Umbilical cord (tissue), 2 donors: ENCODE results near the gene HDAC8. TPM values are rescaled to one million over a fixed set of nuclear protein-coding genes. Genes with fewer than 3 reads are reported as not detected.
"Not testable (repeated sequence)": the region's sequence is repeated elsewhere in the genome, so short reads cannot be mapped to it uniquely, and the experiment has no call there.

Experiments used
- DNase-seq: peaks from one replicate; pipeline ENCODE4 v3.0.0-alpha.2; 2015; ENCODE audit warnings: low spot score
- total RNA-seq: library from RNA; depleted of rRNA; stranded (reverse); fragments of >200 nt; gene quantifications from one replicate; pipeline ENCODE4 v1.2.3, GENCODE V29; 2014; ENCODE audit warnings: low replicate concordance; ENCODE audit not compliant: insufficient read depth

The HDAC8 gene
- total RNA-seq, 1 donor from 2014 or later = 51.0 TPM

GRCh38 chrX:72536542-72536941 is 36.1 kb downstream of the HDAC8 start:
- no peak for DNase-seq

DNA sequence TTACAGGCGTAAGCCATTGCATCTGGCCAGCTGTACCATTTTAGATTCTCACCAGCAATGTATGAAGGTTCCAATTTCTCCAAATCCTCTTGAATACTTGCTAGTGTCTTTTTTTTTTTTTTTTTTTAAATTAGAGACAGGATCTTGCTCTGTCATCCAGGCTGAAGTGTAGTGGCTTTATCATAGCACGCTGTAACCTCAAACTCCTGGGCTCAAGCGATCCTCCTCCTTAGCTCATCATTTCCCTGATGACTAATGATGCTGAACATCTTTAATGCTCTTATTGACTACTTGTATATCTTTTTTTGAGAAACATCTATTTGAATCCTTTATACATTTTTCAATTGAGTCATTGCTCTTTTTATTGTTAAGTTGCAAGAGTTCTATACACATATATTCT is 40.3 kb downstream of the HDAC8 start:
- DNase-seq = no peak

DNA sequence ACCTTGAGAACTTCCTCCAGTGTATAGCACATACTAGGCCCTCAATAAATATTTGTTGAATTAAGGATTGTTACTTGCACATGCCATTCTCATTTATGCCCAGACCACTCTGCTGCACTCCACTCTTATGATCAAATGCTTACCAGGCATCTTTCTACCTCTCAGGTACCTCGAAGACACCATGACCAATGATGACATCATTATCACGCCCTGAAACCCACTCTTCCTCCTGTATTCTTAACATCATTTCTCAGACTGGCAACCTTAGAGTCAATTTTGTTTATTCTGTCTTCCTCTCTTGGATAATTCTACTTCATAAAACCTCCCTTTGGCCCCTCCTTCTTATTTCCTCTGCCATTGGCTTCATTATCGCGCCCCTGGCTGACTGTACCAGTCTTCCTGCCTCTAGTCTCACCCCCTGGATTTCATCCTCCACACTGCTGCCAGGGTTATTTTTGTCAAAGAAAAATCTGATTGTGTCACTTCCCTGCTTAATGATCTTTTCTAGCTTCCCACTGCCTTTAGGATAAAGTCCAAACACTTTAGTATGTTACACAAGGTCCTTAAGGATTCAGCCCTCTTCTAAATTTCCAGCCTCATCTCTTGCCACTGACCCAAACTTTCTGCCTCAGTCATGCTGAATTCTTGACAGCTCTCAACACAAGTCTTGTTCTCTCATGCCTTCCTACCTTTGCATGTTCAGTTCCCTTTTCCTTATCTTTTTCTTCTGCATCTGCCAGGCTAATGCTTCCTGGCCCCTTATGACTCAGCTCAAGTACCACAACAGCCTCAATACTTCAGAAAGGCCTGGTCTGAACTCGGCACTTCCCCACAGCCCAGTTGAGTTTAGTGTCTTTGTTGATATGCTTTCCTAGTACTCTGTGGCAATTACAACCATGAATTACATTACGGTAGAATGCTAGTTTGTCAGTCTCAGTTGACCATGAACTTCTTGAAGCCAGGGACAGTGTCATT is 45.8 kb downstream of the HDAC8 start:
- DNase-seq = no peak

DNA sequence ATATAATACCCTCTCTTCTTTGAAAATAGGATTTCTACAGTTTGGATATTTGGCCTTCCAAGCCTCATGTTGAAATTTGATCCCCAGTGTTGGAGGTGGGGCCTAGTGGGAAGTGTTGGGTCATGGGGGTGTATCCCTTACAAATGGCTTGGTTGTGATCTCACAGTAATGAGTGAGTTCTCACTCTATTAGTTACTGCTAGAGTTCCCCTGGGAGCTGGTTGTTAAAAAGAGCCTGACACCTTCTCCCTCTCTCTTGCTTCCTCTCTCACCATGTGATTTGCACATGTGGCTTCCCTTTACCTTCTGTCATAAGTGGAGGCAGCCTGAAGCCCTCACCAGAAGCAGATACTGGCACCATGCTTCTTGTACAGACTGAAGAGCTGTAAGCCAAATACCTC is 73.9 kb downstream of the HDAC8 start:
- no peak for DNase-seq

DNA sequence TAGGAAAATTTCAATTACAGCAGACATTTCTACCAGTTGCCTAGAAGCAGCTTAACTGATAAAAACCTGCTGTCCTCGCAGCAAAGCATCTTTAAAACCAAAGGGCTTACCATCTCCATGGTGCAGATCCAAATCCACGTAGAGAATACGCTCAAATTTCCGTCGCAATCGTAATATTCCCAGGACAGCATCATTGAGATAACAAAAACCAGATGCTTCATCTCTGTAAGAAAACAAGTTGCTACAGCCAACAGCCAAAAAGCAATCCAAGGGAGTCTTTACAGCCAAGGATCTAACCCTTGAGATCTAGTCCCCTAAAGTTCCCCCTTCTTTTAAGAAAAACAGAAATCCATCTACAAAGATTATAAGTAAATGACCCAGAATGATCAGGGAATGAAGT is 77.6 kb downstream of the HDAC8 start:
- DNase-seq = peak; percentile 83

DNA sequence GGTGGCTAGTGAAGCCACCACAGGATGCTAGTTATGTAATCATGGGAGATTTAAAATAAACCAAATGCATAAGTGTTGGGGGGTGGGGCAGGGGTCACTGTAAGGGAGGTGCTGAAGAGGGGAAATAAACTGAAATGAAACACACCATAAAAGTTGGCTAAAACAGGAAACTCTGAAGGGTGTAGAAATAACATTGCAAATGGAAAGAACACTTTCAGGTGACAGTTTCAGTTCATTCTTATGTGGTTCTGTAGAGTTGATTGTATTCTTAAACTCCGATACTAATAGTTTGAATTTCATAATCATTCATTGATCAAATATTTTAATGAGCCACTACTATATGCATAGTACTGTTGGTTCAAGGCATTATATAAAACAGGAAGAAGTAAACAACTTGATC is 80.1 kb downstream of the HDAC8 start:
- DNase-seq = no peak

DNA sequence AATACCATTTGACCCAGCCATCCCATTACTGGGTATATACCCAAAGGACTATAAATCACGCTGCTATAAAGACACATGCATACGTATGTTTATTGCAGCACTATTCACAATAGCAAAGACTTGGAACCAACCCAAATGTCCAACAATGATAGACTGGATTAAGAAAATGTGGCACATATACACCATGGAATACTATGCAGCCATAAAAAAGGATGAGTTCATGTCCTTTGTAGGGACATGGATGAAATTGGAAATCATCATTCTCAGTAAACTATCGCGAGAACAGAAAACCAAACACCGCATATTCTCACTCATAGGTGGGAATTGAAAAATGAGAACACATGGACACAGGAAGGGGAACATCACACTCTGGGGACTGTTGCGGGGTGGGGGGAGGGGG is 82.4 kb downstream of the HDAC8 start:
- not testable (repeated sequence) for DNase-seq

DNA sequence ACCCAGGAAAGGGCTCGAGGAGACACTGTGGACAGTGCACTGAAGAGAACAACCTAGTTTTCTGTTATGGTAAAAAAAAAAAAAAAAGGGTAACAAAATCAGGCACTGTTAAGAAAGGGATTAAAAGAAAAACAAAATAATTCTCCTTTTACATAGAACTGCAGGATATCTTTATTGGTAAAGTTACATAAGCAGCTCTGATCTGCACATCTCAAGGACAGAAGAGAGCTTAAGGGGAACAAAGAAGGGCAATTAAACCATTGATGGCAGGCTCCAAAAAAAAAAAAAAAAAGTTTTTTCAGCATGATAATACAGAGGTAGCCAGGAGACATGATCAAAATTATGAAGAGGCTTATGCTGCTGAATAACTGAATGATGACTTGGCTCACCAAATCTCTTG is 85.0 kb downstream of the HDAC8 start:
- DNase-seq = no peak

DNA sequence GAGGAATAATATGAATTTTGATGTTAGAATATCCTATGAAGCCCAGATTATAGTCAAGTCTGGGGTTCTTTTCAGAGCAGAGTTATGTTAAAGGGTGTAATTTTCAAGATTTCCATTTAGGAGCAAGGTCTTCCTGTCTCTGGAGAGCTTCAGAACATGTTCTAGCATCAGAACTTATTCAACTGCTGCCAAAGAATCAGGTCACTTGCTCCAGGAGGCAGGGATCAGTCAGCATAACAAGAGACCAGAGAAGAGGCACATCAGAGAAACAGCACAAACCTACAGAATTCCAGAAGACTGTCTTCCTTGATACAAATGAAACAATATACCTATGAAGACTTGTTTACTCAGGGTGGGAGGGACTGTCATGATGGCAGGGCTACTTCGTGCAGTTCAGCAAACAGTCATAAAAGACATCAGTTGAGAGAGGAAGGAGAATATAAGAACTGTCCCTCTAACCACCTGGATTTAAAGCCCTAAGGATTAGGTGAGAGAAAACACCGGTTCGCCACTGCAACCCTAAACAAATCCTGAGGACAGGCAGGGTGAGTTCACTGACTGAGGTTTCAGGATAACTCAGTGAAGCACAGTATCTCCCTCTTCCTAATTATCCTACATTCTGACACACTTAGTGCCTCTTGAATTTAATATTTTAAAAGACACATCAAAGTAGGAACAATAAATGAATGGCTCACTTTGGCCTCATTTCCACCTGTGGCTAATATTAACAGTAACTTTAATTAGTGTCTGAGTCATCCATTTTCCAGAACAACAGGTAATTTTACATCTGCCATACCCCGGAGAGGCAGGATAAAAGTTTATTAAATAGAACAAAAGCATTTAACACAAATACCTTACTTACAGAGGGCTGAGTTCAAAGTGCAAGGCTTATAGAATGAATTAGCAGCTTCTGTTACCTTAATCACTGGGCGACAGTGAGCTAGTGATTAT is 93.0 kb downstream of the HDAC8 start:
- no peak for DNase-seq

- no peak for DNase-seq
Measured at GRCh38 chrX:72478853-72479252, 93.8 kb downstream of the HDAC8 start.

DNA sequence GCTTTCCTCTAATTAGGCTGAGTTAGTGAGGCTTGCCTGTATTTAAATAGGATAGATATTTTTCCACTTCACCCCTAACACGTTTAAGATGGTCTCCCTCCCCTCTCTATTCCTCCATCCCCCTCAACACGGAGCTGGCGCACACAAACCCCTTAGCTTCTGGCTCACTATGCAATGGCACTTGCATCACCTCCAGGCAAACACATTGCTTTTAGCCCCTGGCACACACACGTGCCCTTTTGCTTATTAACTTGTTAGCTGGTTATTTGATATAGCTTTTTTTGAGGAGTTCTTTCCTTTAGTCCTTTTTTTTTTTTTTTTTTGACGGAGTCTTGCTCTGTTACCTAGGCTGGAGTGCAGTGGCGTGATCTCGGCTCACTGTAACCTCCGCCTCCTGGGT is 94.3 kb downstream of the HDAC8 start:
- DNase-seq = no peak

GRCh38 chrX:72477781-72478181 is 94.9 kb downstream of the HDAC8 start:
- DNase-seq = peak; percentile 83

GRCh38 chrX:72477376-72477775 is 95.3 kb downstream of the HDAC8 start:
- DNase-seq = no peak

DNA sequence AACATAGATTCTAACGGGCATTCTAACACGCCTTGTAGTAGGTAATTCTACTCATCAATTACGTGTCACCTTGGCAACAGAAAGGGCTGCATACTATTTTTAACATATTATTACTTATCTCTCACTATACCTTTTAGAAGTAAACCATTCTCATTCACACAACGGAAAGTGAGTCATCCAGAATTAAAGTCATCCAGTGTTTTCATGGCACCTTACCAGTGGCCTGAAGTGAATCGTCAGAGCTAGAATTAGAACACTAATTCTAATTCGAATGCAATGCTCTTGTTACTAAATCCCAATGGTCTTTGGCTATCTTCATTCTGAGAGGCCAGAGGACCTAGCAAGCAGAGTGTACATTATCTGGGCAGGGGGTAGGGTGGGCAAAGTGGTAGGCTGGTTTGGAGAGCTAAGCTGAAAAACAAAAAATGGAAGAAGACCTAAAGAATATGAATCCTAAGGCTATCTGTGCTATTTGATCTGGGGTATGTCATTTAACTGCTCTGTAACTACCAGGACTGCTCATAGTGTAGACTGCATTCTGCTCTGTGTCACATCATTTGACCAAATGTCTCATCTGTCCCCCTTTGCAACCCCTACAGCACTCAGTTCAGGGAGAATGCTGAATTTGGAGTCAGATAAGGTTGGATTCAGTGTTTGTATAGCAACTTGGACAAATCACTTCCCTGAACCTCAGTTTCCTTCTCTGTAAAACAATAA is 96.5 kb downstream of the HDAC8 start:
- DNase-seq = no peak

DNA sequence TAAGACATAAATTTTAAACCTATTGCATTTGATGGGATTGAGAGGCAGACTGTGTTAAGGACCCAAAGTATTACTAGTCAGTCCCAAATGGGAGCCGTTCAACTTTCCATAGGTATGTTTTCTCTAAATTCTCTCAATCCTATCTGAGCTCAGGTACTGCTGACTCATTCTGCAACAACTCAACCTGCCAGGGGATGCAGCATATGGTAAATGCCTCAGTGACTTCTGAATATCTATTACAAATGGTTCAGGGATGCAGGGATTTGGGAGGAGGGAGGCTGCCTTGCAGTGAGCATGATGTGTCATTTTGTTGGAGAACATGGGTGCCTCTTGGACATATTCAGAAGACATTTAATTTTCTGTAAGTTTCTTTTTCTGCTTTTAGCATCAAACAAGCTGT is 97.3 kb downstream of the HDAC8 start:
- no peak for DNase-seq

DNA sequence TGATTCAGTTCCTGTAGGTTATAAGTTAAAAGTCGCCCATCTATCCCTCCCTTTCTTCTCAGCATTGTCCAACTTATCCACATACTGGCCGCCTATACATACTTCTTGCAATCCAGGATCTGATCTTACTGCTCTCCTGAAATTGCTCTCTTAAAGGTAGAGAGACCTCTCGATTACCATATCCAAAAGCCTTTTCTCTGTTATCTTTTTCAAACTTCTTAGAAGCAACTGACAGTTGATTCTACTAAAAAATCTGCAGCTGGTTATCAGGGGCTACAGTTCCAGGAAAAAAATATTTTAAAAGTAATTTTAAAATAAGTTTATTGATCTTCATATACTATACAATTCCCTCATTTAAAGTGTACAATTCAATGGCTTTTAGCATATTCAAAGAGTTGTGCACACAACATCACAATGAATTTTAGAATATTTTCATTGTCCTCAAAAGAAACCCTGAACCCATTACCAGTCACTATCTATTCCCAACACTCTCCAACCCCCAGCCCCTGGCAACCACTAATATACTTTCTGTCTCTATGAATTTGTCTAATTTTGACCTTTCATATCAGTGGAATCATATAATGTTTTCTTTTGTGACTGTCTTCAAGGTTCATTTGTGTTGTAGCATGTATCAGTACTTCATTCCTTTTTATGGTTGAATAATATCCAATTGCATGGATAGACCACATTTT is 102.0 kb downstream of the HDAC8 start:
- no peak for DNase-seq

- no peak for DNase-seq
Measured at GRCh38 chrX:72470117-72470516, 102.5 kb downstream of the HDAC8 start.

DNA sequence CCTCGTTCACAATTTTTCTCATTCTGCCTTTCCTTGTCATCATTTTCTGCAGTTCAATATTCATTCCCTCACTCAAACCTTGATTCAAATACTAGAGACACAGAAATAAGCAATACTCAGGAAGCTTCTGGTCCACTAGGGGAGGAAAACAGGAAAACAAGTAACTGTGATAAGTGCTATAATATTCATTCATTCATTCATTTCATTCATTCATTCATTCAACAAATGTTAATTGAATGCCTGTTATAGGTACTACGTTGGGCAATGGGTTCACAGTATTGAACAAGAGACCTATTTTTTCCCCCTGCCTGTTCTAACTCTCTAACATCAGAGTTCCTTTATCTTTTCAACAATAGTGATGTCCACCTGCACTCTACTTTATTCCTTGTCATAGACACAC is 104.0 kb downstream of the HDAC8 start:
- no peak for DNase-seq

DNA sequence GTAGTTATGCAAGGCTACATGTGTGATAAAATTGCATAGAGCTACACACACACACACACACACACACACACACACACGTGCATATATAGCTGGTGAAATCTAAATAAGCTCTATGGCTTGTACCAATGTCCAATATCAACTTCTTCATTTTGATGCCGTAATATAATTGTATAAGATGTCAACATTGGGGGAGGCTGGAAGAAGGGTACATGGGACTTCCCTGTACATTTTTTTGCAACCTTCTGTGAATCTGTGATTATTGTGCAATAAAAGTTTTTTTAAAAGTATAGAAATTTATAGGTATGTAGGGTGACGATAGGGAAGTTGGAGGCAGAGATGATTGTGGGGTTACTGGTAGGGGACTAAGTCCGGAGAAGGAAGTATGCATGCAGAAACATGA is 105.5 kb downstream of the HDAC8 start:
- DNase-seq = no peak

DNA sequence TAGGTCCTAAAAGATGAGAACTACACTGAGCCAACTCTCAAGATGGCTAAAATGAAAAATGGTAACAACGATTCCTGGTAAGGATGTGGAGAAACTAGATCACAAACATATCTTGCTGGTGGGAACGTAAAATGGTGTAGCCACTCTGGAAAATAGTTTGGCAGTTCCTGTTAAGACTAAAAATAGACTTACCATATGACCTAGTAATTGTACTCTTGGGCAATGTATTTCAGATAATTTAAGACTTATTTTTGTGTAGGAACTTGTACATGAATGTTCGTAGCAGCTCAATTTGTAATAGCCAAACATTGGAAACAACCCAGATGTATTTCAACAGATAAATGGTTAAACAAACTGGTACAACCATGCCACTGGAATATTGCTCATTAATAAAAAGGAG is 106.2 kb downstream of the HDAC8 start:
- DNase-seq = no peak

DNA sequence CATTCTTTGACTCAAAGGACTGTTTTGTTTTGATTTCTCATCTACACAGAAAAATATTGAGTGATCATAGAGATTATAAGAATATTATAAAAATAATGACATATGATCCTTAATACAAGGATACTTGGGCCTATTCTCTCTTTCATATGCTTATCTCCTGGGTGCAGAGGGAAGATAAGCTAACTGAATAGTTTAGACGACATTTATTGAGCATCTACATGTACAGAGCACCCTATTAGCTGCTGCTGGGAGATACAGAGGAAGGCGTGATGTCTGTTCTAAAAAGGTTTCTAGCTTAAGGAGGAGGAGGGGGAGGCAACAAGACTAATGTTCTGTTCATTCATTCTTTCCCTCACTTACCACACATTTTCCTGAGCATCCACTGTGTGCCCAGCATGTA is 106.8 kb downstream of the HDAC8 start:
- DNase-seq = no peak
